Measurements from ENCODE around the gene AP2B1. TPM values are rescaled to one million over a fixed set of nuclear protein-coding genes. Genes with fewer than 3 reads are reported as not detected.

The AP2B1 gene
- polyA plus RNA-seq, 1 donor (not counting 4 experiments of a cell fraction or from before 2014, with no cell fraction given) = 189 TPM

GRCh38 chr17:35668802-35669201 is 81.7 kb downstream of the AP2B1 start:
- H2AFZ ChIP-seq (ENCODE audit: control insufficient read depth, low read length) = no peak overlapping the region
- no peaks in the 10 kb centered on the region for H3K4me1 ChIP-seq (ENCODE audit: control insufficient read depth, extremely low read depth, insufficient read depth, low read length)
- no peak overlapping the region for H3K4me3 ChIP-seq (ENCODE audit: control insufficient read depth in 2 of 3, extremely low read depth in 1 of 3, insufficient read depth in 2 of 3, low read depth in 1 of 3, low read length in 3 of 3)
- H3K4me2 ChIP-seq (ENCODE audit: control insufficient read depth, extremely low read depth, insufficient read depth, low read depth, low read length) = no peak overlapping the region
- no peak for DNase-seq (ENCODE audit: low read depth, low spot score)
- H3K9ac ChIP-seq (ENCODE audit: control insufficient read depth, extremely low read depth, insufficient read depth, low read length) = no peak overlapping the region
- H3K27me3 ChIP-seq (ENCODE audit: control insufficient read depth, extremely low read depth, insufficient read depth, low read length) = no peaks in the 10 kb centered on the region
- H3K9me1 ChIP-seq (ENCODE audit: control insufficient read depth, extremely low read depth, insufficient read depth, low read length) = no peaks in the 10 kb centered on the region
- dilution Hi-C loops (cut with MboI; ENCODE audit: extremely low pct_ligation_motif_present, low sequenced_read_pairs) = no loop called here
- H4K20me1 ChIP-seq (ENCODE audit: control insufficient read depth, extremely low read depth, insufficient read depth, low read length) = no peaks in the 10 kb centered on the region
- TF ChIP-seq EZH2 (IDR thresholded peaks at IDR 0.05; ENCODE audit: low read length) = no peak
- TF ChIP-seq, protein P1, sequence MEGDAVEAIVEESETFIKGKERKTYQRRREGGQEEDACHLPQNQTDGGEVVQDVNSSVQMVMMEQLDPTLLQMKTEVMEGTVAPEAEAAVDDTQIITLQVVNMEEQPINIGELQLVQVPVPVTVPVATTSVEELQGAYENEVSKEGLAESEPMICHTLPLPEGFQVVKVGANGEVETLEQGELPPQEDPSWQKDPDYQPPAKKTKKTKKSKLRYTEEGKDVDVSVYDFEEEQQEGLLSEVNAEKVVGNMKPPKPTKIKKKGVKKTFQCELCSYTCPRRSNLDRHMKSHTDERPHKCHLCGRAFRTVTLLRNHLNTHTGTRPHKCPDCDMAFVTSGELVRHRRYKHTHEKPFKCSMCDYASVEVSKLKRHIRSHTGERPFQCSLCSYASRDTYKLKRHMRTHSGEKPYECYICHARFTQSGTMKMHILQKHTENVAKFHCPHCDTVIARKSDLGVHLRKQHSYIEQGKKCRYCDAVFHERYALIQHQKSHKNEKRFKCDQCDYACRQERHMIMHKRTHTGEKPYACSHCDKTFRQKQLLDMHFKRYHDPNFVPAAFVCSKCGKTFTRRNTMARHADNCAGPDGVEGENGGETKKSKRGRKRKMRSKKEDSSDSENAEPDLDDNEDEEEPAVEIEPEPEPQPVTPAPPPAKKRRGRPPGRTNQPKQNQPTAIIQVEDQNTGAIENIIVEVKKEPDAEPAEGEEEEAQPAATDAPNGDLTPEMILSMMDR (optimal IDR thresholded peaks at IDR 0.05 in 1 of 3, IDR thresholded peaks at IDR 0.05 in 1 of 3, conservative IDR thresholded peaks at IDR 0.05 in 1 of 3; ENCODE audit: extremely low read depth in 1 of 3, insufficient read depth in 2 of 3, low read length in 3 of 3) = no peak
- peaks cover 6 to 11% of the 10 kb centered on the region in 2 experiments for H3K36me3 ChIP-seq (ENCODE audit: control insufficient read depth in 2 of 2, extremely low read depth in 1 of 2, insufficient read depth in 2 of 2, low read length in 2 of 2)
- FAIRE-seq = no peak
- no peaks in the 10 kb centered on the region for H3K9me3 ChIP-seq (ENCODE audit: control insufficient read depth, low read depth, low read length)
- no peaks in the 10 kb centered on the region for H3K79me2 ChIP-seq (ENCODE audit: control insufficient read depth, insufficient read depth, low read length)
- H3K27ac ChIP-seq (ENCODE audit: control insufficient read depth, insufficient read depth, low read length) = no peak overlapping the region

GRCh38 chr17:35674552-35674951 is 87.4 kb downstream of the AP2B1 start:
- Histone ChIP-seq H3K9me3 (ENCODE audit: control insufficient read depth, low read depth, low read length) (no peaks in the 10 kb centered on the region), H3K36me3 (ENCODE audit: control insufficient read depth in 2 of 2, extremely low read depth in 1 of 2, insufficient read depth in 2 of 2, low read length in 2 of 2) (peaks cover 7 to 14% of the 10 kb centered on the region in 2 experiments), H3K4me2 (ENCODE audit: control insufficient read depth, extremely low read depth, insufficient read depth, low read depth, low read length) (no peak overlapping the region), H3K9me1 (ENCODE audit: control insufficient read depth, extremely low read depth, insufficient read depth, low read length) (no peaks in the 10 kb centered on the region), H2AFZ (ENCODE audit: control insufficient read depth, low read length) (no peak overlapping the region), H3K9ac (ENCODE audit: control insufficient read depth, extremely low read depth, insufficient read depth, low read length) (no peak overlapping the region), H3K27ac (ENCODE audit: control insufficient read depth, insufficient read depth, low read length) (no peak overlapping the region), H3K4me3 (ENCODE audit: control insufficient read depth in 2 of 3, extremely low read depth in 1 of 3, insufficient read depth in 2 of 3, low read depth in 1 of 3, low read length in 3 of 3) (no peak overlapping the region), H4K20me1 (ENCODE audit: control insufficient read depth, extremely low read depth, insufficient read depth, low read length) (no peaks in the 10 kb centered on the region), H3K79me2 (ENCODE audit: control insufficient read depth, insufficient read depth, low read length) (no peaks in the 10 kb centered on the region), H3K27me3 (ENCODE audit: control insufficient read depth, extremely low read depth, insufficient read depth, low read length) (no peaks in the 10 kb centered on the region), H3K4me1 (ENCODE audit: control insufficient read depth, extremely low read depth, insufficient read depth, low read length) (no peaks in the 10 kb centered on the region)
- TF ChIP-seq, protein P1 (optimal IDR thresholded peaks at IDR 0.05 in 1 of 3, IDR thresholded peaks at IDR 0.05 in 1 of 3, conservative IDR thresholded peaks at IDR 0.05 in 1 of 3; ENCODE audit: extremely low read depth in 1 of 3, insufficient read depth in 2 of 3, low read length in 3 of 3) = no peak
- no peak for TF ChIP-seq EZH2 (IDR thresholded peaks at IDR 0.05; ENCODE audit: low read length)
- FAIRE-seq (no peak), DNase-seq (ENCODE audit: low read depth, low spot score) (no peak)
- dilution Hi-C loops (cut with MboI; ENCODE audit: extremely low pct_ligation_motif_present, low sequenced_read_pairs) = no loop called here
